Hepatic stellate cell (primary cell): ENCODE results near the gene PPP2R5B.

Source experiments
- DNase-seq: peaks from one replicate; pipeline ENCODE4 v3.0.0; 2011; ENCODE audit warnings: low spot score

The PPP2R5B gene

GRCh38 chr11:64908766-64909165, 15.7 kb upstream of the PPP2R5B start:
- DNase-seq: no peak

- DNase-seq: no peak
These were observed 14.7 kb upstream of the PPP2R5B start for GRCh38 chr11:64909653-64910343.

GRCh38 chr11:64910451-64911093, 13.9 kb upstream of the PPP2R5B start:
- DNase-seq: no peak

GRCh38 chr11:64911142-64911541, 13.3 kb upstream of the PPP2R5B start:
- no peak for DNase-seq

GRCh38 chr11:64911689-64912088, 12.8 kb upstream of the PPP2R5B start:
- DNase-seq: no peak

- DNase-seq: no peak
These were observed 11.2 kb upstream of the PPP2R5B start for GRCh38 chr11:64913171-64913727.

GRCh38 chr11:64914123-64914522, 10.4 kb upstream of the PPP2R5B start:
- no peak for DNase-seq

- DNase-seq: no peak
These were observed 9.1 kb upstream of the PPP2R5B start for GRCh38 chr11:64915376-64915887.

- peak; percentile 61 for DNase-seq
These were observed 8.3 kb upstream of the PPP2R5B start for GRCh38 chr11:64916040-64916774.

GRCh38 chr11:64916775-64917662, 7.5 kb upstream of the PPP2R5B start, which contains the start of gene ATG2A:
Gene ATG2A (minus strand): TSS chr11:64917209. CDS start chr11:64917135, 74 bp downstream.
- peak; percentile 99 for DNase-seq

GRCh38 chr11:64917663-64917995, 6.9 kb upstream of the PPP2R5B start:
- no peak for DNase-seq

- peak; percentile 34 for DNase-seq
These were observed 6.5 kb upstream of the PPP2R5B start for GRCh38 chr11:64918017-64918416.

GRCh38 chr11:64919627-64920026, 4.9 kb upstream of the PPP2R5B start:
- DNase-seq: no peak

GRCh38 chr11:64920124-64920523, 4.4 kb upstream of the PPP2R5B start:
- no peak for DNase-seq

GRCh38 chr11:64921384-64921783, 3.1 kb upstream of the PPP2R5B start:
- DNase-seq: no peak

GRCh38 chr11:64923151-64923661, 1.3 kb upstream of the PPP2R5B start:
- no peak for DNase-seq

- peak; percentile 68 for DNase-seq
These were observed 408 bp downstream of the PPP2R5B start for GRCh38 chr11:64924910-64925284.

- no peak for DNase-seq
These were observed 1.3 kb downstream of the PPP2R5B start for GRCh38 chr11:64925536-64926436.

- no peak for DNase-seq
These were observed 2.2 kb downstream of the PPP2R5B start for GRCh38 chr11:64926689-64927088.

GRCh38 chr11:64928957-64929356, 4.5 kb downstream of the PPP2R5B start:
- DNase-seq: no peak
